Measurements from ENCODE around the gene BCKDHA.

- no peak for TF ChIP-seq CTCF (IDR thresholded peaks at IDR 0.05)
- no peak for TF ChIP-seq EZH2 (IDR thresholded peaks at IDR 0.05)
Measured at GRCh38 chr19:41372501-41372900, 25.1 kb upstream of the BCKDHA start.

All from neural progenitor cell (in vitro differentiated cells).